OCI-LY3 (cell line): Measurements from ENCODE around the gene CACNA1E.

ENCODE experiments used
- CTCF ChIP-seq: fragments of 200-600, 300-600 bp; sonication (generic); IDR thresholded peaks from 2 replicates; pipeline ENCODE4 v1.5.1; 2014; ENCODE audit warnings: antibody characterized with exemption, low read length, low read depth
- EZH2phosphoT487 ChIP-seq: fragments of 200-600 bp; shearing (Covaris generic); IDR thresholded peaks from 2 replicates; pipeline ENCODE4 v1.6.1; 2018; ENCODE audit warnings: antibody characterized with exemption, mixed run types, low read depth

GRCh38 chr1:181531951-181532600 lies 48.8 kb downstream of the CACNA1E start:
- TF ChIP-seq CTCF (no peak), EZH2phosphoT487 (no peak)
